ENCODE data around the gene ZNF823.

DNA sequence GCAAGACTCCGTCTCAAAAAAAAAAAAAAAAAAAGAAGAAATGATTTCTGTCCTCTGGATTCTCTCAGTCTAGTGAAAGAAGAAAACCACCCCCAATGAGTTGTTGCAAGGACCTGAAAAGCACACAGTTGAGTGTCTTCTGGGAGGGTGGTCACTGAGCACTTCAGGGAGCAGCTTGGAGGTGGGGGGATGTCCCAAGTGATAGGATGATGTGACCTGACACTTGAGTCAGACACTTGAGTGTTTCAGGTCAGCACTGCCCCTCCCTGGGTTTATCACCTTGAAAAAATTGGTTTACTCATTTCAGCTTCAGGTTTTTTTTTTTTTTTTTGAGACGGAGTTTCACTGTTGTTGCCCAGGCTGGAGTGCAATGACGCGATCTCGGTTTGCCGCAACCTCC is 63.2 kb downstream of the ZNF823 start:
- TF ChIP-seq, protein P1, sequence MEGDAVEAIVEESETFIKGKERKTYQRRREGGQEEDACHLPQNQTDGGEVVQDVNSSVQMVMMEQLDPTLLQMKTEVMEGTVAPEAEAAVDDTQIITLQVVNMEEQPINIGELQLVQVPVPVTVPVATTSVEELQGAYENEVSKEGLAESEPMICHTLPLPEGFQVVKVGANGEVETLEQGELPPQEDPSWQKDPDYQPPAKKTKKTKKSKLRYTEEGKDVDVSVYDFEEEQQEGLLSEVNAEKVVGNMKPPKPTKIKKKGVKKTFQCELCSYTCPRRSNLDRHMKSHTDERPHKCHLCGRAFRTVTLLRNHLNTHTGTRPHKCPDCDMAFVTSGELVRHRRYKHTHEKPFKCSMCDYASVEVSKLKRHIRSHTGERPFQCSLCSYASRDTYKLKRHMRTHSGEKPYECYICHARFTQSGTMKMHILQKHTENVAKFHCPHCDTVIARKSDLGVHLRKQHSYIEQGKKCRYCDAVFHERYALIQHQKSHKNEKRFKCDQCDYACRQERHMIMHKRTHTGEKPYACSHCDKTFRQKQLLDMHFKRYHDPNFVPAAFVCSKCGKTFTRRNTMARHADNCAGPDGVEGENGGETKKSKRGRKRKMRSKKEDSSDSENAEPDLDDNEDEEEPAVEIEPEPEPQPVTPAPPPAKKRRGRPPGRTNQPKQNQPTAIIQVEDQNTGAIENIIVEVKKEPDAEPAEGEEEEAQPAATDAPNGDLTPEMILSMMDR (IDR thresholded peaks at IDR 0.05), result no peak
- no peak for TF ChIP-seq ZFX (IDR thresholded peaks at IDR 0.05; ENCODE audit: borderline replicate concordance)
